Measurements from ENCODE around the gene ATAD1. TPM values are rescaled to one million over a fixed set of nuclear protein-coding genes. Genes with fewer than 3 reads are reported as not detected.
A peak's percentile ranks its signal among the peaks of the same experiment; 100 is the strongest.
"Not testable (repeated sequence)": the region's sequence is repeated elsewhere in the genome, so short reads cannot be mapped to it uniquely, and the experiment has no call there.

ATAD1 gene
- total RNA-seq, 1 donor from 2014 or later = 48.0 TPM

DNA sequence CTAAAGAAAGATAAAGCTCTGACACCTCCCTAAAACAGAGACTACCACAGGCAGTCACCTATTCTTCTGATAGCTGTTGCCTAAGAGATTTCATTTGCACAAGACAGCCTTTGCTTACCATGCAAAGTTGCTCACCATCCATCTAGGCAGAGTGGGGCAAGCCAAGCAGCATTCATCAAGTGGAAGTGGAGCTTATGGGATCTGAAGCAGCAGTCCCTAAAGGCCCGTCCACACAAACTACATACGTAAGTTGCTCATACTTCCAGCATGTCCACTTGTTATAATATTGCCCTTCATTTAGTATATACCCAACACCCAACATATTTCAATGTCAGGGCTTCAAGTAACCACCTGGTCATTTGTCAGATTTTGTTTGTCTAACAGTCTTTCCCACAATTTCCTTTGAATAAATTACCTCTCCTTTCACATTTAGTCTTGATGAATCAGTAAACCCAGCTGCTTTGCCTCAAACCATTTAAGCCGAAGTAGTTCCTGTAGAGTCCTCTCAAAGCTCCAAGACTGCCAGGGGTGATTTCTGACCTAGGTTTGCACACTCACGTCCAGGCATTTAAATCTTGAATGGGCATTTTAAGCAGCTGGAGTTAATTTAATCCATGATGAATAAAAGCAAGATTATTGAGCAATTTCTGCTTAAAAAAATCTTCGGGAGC, 67.9 kb downstream of the ATAD1 start:
- no peaks in the 10 kb centered on the region for H3K27me3 ChIP-seq (ENCODE audit: control insufficient read depth, insufficient read depth, low read length)
- no peaks in the 10 kb centered on the region for H3K36me3 ChIP-seq (ENCODE audit: control insufficient read depth, insufficient read depth, low read length)
- TF ChIP-seq, protein P1, sequence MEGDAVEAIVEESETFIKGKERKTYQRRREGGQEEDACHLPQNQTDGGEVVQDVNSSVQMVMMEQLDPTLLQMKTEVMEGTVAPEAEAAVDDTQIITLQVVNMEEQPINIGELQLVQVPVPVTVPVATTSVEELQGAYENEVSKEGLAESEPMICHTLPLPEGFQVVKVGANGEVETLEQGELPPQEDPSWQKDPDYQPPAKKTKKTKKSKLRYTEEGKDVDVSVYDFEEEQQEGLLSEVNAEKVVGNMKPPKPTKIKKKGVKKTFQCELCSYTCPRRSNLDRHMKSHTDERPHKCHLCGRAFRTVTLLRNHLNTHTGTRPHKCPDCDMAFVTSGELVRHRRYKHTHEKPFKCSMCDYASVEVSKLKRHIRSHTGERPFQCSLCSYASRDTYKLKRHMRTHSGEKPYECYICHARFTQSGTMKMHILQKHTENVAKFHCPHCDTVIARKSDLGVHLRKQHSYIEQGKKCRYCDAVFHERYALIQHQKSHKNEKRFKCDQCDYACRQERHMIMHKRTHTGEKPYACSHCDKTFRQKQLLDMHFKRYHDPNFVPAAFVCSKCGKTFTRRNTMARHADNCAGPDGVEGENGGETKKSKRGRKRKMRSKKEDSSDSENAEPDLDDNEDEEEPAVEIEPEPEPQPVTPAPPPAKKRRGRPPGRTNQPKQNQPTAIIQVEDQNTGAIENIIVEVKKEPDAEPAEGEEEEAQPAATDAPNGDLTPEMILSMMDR (IDR thresholded peaks at IDR 0.05; ENCODE audit: insufficient read depth, low read length, poor library complexity, severe bottlenecking) = no peak
- DNase-seq (ENCODE audit: low read depth) = peak; percentile 39
- no peak overlapping the region for H3K4me3 ChIP-seq (ENCODE audit: low read depth, low read length)

- not testable (repeated sequence) for H3K27me3 ChIP-seq (ENCODE audit: control insufficient read depth, insufficient read depth, low read length); DNase-seq (ENCODE audit: low read depth); H3K36me3 ChIP-seq (ENCODE audit: control insufficient read depth, insufficient read depth, low read length); H3K4me3 ChIP-seq (ENCODE audit: low read depth, low read length)
Observed at GRCh38 chr10:87748244-87748643, 69.8 kb downstream of the ATAD1 start.

DNA sequence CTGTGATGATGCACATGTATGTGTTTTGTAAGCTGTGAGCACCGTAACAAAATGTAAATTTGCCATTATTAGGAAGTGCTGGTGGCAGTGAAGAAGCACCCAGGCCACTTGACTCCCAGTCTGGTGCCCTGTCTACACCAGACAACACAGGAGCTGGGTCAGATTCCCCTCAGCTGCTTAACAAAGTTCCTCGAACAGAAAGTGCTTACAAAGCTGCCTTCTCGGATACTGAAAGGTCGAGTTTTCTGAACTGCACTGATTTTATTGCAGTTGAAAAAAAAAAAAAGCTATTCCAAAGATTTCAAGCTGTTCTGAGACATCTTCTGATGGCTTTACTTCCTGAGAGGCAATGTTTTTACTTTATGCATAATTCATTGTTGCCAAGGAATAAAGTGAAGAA, 71.1 kb downstream of the ATAD1 start:
- TF ChIP-seq, protein P1 (IDR thresholded peaks at IDR 0.05; ENCODE audit: insufficient read depth, low read length, poor library complexity, severe bottlenecking) = no peak
- Histone ChIP-seq H3K4me3 (ENCODE audit: low read depth, low read length) (no peak overlapping the region), H3K27me3 (ENCODE audit: control insufficient read depth, insufficient read depth, low read length) (no peaks in the 10 kb centered on the region), H3K36me3 (ENCODE audit: control insufficient read depth, insufficient read depth, low read length) (no peaks in the 10 kb centered on the region)
- no peak for DNase-seq (ENCODE audit: low read depth)

DNA sequence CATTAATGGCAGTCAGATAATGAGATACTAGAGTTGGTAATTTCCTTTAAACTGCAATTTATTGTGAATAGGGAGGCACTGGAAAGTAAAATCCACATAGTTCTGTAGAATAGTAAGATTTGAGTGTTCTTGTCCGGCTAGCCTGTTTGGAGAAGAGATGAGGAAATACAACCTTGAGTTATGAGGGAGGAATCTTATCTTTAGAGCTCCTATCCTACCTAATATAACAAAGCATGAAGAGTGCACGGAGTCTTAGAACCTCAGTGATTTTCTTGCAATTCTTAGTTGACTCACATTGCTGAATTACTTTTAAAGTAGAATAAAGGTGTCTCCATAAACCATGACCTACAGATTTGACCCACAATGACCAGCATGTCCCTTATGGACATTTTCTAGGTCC, 73.4 kb downstream of the ATAD1 start:
- no peaks in the 10 kb centered on the region for H3K27me3 ChIP-seq (ENCODE audit: control insufficient read depth, insufficient read depth, low read length)
- TF ChIP-seq, protein P1 (IDR thresholded peaks at IDR 0.05; ENCODE audit: insufficient read depth, low read length, poor library complexity, severe bottlenecking) = no peak
- no peaks in the 10 kb centered on the region for H3K36me3 ChIP-seq (ENCODE audit: control insufficient read depth, insufficient read depth, low read length)
- no peak for DNase-seq (ENCODE audit: low read depth)
- no peak overlapping the region for H3K4me3 ChIP-seq (ENCODE audit: low read depth, low read length)

DNA sequence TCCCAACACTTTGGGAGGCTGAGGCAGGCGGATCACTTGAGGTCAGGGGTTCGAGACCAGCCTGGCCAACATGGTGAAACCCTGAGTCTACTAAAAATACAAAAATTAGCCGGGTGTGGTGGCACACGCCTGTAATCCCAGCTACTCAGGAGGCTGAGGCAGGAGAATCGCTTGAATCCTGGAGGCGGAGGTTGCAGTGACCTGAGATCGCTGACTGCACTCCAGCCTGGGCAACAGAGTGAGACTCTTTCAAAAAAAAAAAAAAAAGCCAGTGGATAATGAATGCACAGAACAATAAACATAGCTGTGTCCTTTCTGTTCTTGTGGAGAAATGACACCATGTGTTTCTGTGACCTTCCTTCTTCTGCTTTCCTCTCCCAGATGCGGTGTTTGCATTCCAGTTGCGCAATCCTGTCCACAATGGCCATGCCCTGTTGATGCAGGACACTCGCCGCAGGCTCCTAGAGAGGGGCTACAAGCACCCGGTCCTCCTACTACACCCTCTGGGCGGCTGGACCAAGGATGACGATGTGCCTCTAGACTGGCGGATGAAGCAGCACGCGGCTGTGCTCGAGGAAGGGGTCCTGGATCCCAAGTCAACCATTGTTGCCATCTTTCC, 74.9 kb downstream of the ATAD1 start:
- H3K36me3 ChIP-seq (ENCODE audit: control insufficient read depth, insufficient read depth, low read length); H3K4me3 ChIP-seq (ENCODE audit: low read depth, low read length); DNase-seq (ENCODE audit: low read depth); H3K27me3 ChIP-seq (ENCODE audit: control insufficient read depth, insufficient read depth, low read length): not testable (repeated sequence)

GRCh38 chr10:87740254-87740655, 77.8 kb downstream of the ATAD1 start:
- Histone ChIP-seq H3K36me3 (ENCODE audit: control insufficient read depth, insufficient read depth, low read length) (no peaks in the 10 kb centered on the region), H3K4me3 (ENCODE audit: low read depth, low read length) (no peak overlapping the region), H3K27me3 (ENCODE audit: control insufficient read depth, insufficient read depth, low read length) (no peaks in the 10 kb centered on the region)
- no peak for DNase-seq (ENCODE audit: low read depth)
- TF ChIP-seq, protein P1 (IDR thresholded peaks at IDR 0.05; ENCODE audit: insufficient read depth, low read length, poor library complexity, severe bottlenecking) = no peak

- no peak for DNase-seq (ENCODE audit: low read depth)
- H3K4me3 ChIP-seq (ENCODE audit: low read depth, low read length) = no peak overlapping the region
- no peaks in the 10 kb centered on the region for H3K27me3 ChIP-seq (ENCODE audit: control insufficient read depth, insufficient read depth, low read length)
- no peaks in the 10 kb centered on the region for H3K36me3 ChIP-seq (ENCODE audit: control insufficient read depth, insufficient read depth, low read length)
- TF ChIP-seq, protein P1 (IDR thresholded peaks at IDR 0.05; ENCODE audit: insufficient read depth, low read length, poor library complexity, severe bottlenecking) = no peak
Observed at GRCh38 chr10:87739703-87740102, 78.3 kb downstream of the ATAD1 start.

GRCh38 chr10:87738253-87738652, 79.8 kb downstream of the ATAD1 start:
- H3K36me3 ChIP-seq (ENCODE audit: control insufficient read depth, insufficient read depth, low read length); H3K4me3 ChIP-seq (ENCODE audit: low read depth, low read length); H3K27me3 ChIP-seq (ENCODE audit: control insufficient read depth, insufficient read depth, low read length); DNase-seq (ENCODE audit: low read depth): not testable (repeated sequence)

Data from kidney epithelial cell (primary cell).